ENCODE results near the gene CCDC97.

GRCh38 chr19:41261474-41262190, 48.3 kb upstream of the CCDC97 start:
- TF ChIP-seq FOSL2 (IDR thresholded peaks at IDR 0.05; ENCODE audit: borderline replicate concordance, low read depth) (no peak), EZH2phosphoT487 (IDR thresholded peaks at IDR 0.05; ENCODE audit: borderline replicate concordance, low read depth) (no peak)

Data from SK-N-SH (cell line).